HG02885 (cell line): ENCODE data around the gene ACOT13.
"Not testable (repeated sequence)": the region's sequence is repeated elsewhere in the genome, so short reads cannot be mapped to it uniquely, and the experiment has no call there.

Experiments
- ATAC-seq: cut with Tn5 transposase; IDR thresholded peaks from one replicate; pipeline ENCODE4 v1.9.1; 2021; ENCODE audit warnings: mild to moderate bottlenecking; ENCODE audit not compliant: unreplicated experiment, poor library complexity

The ACOT13 gene

GRCh38 chr6:24666641-24667377 is at the start of gene ACOT13, which contains the start of gene TDP2:
Gene ACOT13, plus strand, starts transcription at chr6:24667077. Its CDS starts 187 bp downstream, at chr6:24667264.
Gene TDP2, minus strand, starts transcription at chr6:24666899. Its CDS starts 37 bp downstream, at chr6:24666862.
- peak; percentile 84 for ATAC-seq

- no peak for ATAC-seq
Observed at GRCh38 chr6:24619661-24620060, 47.2 kb upstream of the ACOT13 start.

- ATAC-seq, result no peak
Observed at GRCh38 chr6:24620637-24621036, 46.2 kb upstream of the ACOT13 start.

GRCh38 chr6:24621626-24622289 is 45.1 kb upstream of the ACOT13 start:
- ATAC-seq, result no peak

- ATAC-seq, result no peak
Observed at GRCh38 chr6:24630856-24631505, 35.9 kb upstream of the ACOT13 start.

- ATAC-seq, result no peak
Observed at GRCh38 chr6:24631671-24632070, 35.2 kb upstream of the ACOT13 start.

- no peak for ATAC-seq
Observed at GRCh38 chr6:24632573-24632972, 34.3 kb upstream of the ACOT13 start.

GRCh38 chr6:24636681-24637080 is 30.2 kb upstream of the ACOT13 start:
- no peak for ATAC-seq

- no peak for ATAC-seq
Observed at GRCh38 chr6:24640166-24640565, 26.7 kb upstream of the ACOT13 start.

- ATAC-seq, result not testable (repeated sequence)
Observed at GRCh38 chr6:24640631-24641030, 26.2 kb upstream of the ACOT13 start.

GRCh38 chr6:24642061-24642460 is 24.8 kb upstream of the ACOT13 start:
- ATAC-seq, result no peak

- ATAC-seq, result no peak
Observed at GRCh38 chr6:24643920-24644319, 23.0 kb upstream of the ACOT13 start.

- ATAC-seq, result no peak
Observed at GRCh38 chr6:24644377-24644776, 22.5 kb upstream of the ACOT13 start.

GRCh38 chr6:24646771-24647170 is 20.1 kb upstream of the ACOT13 start:
- no peak for ATAC-seq

- no peak for ATAC-seq
Observed at GRCh38 chr6:24648276-24648675, 18.6 kb upstream of the ACOT13 start.

- ATAC-seq, result no peak
Observed at GRCh38 chr6:24649691-24650090, 17.2 kb upstream of the ACOT13 start.

- no peak for ATAC-seq
Observed at GRCh38 chr6:24650365-24650764, 16.5 kb upstream of the ACOT13 start.

GRCh38 chr6:24655215-24655614 is 11.7 kb upstream of the ACOT13 start:
- ATAC-seq, result no peak

- no peak for ATAC-seq
Observed at GRCh38 chr6:24658573-24659560, 8.0 kb upstream of the ACOT13 start.

GRCh38 chr6:24659561-24659960 is 7.3 kb upstream of the ACOT13 start:
- ATAC-seq, result no peak
